CD14-positive monocyte (primary cell): ENCODE data around the gene ADAMTS17. TPM values are rescaled to one million over a fixed set of nuclear protein-coding genes. Genes with fewer than 3 reads are reported as not detected.

Source experiments
- DNase-seq, 3 donors: peaks; one replicate each; pipeline ENCODE4 v3.0.0-alpha.2; 2011 to 2022
- H2AFZ ChIP-seq: 2 replicates; pipeline ENCODE4 v1.6.0; 2012; ENCODE audit warnings: mild to moderate bottlenecking, low read depth, low read length, inconsistent platforms; ENCODE audit not compliant: insufficient read depth, poor library complexity, severe bottlenecking
- H3K27ac ChIP-seq, 2 donors: 1 replicate in 1 of 2; 2 replicates in 1 of 2; pipeline ENCODE4 v1.5.1; 2012 to 2013; ENCODE audit warnings: low read length in 2 of 2, control low read depth in 1 of 2, inconsistent platforms in 1 of 2, low read depth in 1 of 2, mild to moderate bottlenecking in 1 of 2
- H3K27me3 ChIP-seq, 2 donors: one replicate each; pipeline versions ENCODE4 v1.6.0 to v1.6.1; 2011 to 2013; ENCODE audit warnings: low read length in 2 of 2; ENCODE audit not compliant: control insufficient read depth in 2 of 2, insufficient read depth in 2 of 2
- H3K36me3 ChIP-seq, 2 donors: replicated peaks in 1 of 2; 1 replicate in 1 of 2; 2 replicates in 1 of 2; pipeline versions ENCODE4 v1.5.1 to v1.6.1; 2012 to 2013; ENCODE audit warnings: low read length in 2 of 2, control low read depth in 1 of 2, inconsistent platforms in 1 of 2, mild to moderate bottlenecking in 1 of 2; ENCODE audit not compliant: insufficient read depth in 2 of 2, control insufficient read depth in 1 of 2
- H3K4me1 ChIP-seq, 2 donors: 1 replicate in 1 of 2; 2 replicates in 1 of 2; pipeline versions ENCODE4 v1.5.1 to v1.6.1; 2012 to 2013; ENCODE audit warnings: low read length in 2 of 2, control low read depth in 1 of 2, inconsistent platforms in 1 of 2, mild to moderate bottlenecking in 1 of 2, moderate library complexity in 1 of 2; ENCODE audit not compliant: insufficient read depth in 2 of 2, control insufficient read depth in 1 of 2
- H3K4me2 ChIP-seq: replicated peaks from 2 replicates; pipeline ENCODE3; 2012; ENCODE audit warnings: low read length, moderate library complexity, mild to moderate bottlenecking; ENCODE audit not compliant: poor library complexity, severe bottlenecking; ENCODE audit errors: extremely low read depth
- H3K4me3 ChIP-seq, 3 experiments: fragments of 200-600 bp in 1 of 3; sonication (generic) in 1 of 3; replicated peaks in 1 of 3; 1 replicate in 2 of 3; 2 replicates in 1 of 3; pipeline ENCODE4 v1.5.1; 2011 to 2013; ENCODE audit warnings: low read length in 3 of 3, mild to moderate bottlenecking in 3 of 3, control low read depth in 2 of 3, low read depth in 2 of 3, inconsistent platforms in 1 of 3, moderate library complexity in 1 of 3
- H3K79me2 ChIP-seq: 2 replicates; pipeline ENCODE4 v1.6.0; 2012; ENCODE audit warnings: mild to moderate bottlenecking, control low read depth, inconsistent platforms, low read length, moderate library complexity; ENCODE audit not compliant: insufficient read depth
- H3K9ac ChIP-seq: 2 replicates; pipeline ENCODE4 v1.6.0; 2017; ENCODE audit warnings: low read length, mild to moderate bottlenecking; ENCODE audit not compliant: insufficient read depth, poor library complexity, severe bottlenecking
- H3K9me3 ChIP-seq, 2 donors: replicated peaks in 1 of 2; 1 replicate in 1 of 2; 2 replicates in 1 of 2; pipeline versions ENCODE4 v1.5.1 to v1.6.1; 2012 to 2013; ENCODE audit warnings: low read length in 2 of 2, control low read depth in 1 of 2; ENCODE audit not compliant: control insufficient read depth in 1 of 2, insufficient read depth in 1 of 2
- H4K20me1 ChIP-seq: 2 replicates; pipeline ENCODE4 v1.6.0; 2012; ENCODE audit warnings: mild to moderate bottlenecking, low read length, control low read depth, moderate library complexity; ENCODE audit not compliant: insufficient read depth
- H3K27ac Mint-ChIP-seq, 7 donors: one replicate each; pipeline ENCODE4 v1.8.0; 2020; ENCODE audit warnings: mild to moderate bottlenecking in 7 of 7, mixed read lengths in 7 of 7, moderate library complexity in 6 of 7, inconsistent platforms in 2 of 7
- H3K27me3 Mint-ChIP-seq, 3 donors: one replicate each; pipeline ENCODE4 v1.8.0; 2021 to 2022; ENCODE audit warnings: low read depth in 3 of 3, mild to moderate bottlenecking in 3 of 3, mixed read lengths in 3 of 3, moderate library complexity in 3 of 3, inconsistent platforms in 1 of 3
- H3K36me3 Mint-ChIP-seq, 2 donors: one replicate each; pipeline ENCODE4 v1.8.0; 2020; ENCODE audit warnings: mixed read lengths in 2 of 2, inconsistent platforms in 1 of 2, mild to moderate bottlenecking in 1 of 2
- H3K4me1 Mint-ChIP-seq: one replicate; pipeline ENCODE4 v1.8.0; 2020; ENCODE audit warnings: mild to moderate bottlenecking, mixed read lengths
- H3K4me3 Mint-ChIP-seq, 2 donors: one replicate each; pipeline ENCODE4 v1.8.0; 2020; ENCODE audit warnings: mild to moderate bottlenecking in 2 of 2, mixed read lengths in 2 of 2, moderate library complexity in 1 of 2
- H3K9me3 Mint-ChIP-seq, 7 donors: one replicate each; pipeline ENCODE4 v1.8.0; 2020 to 2022; ENCODE audit warnings: mixed read lengths in 7 of 7, mild to moderate bottlenecking in 6 of 7, moderate library complexity in 6 of 7, inconsistent platforms in 2 of 7
- CTCF ChIP-seq: fragments of 200-600 bp; IDR thresholded peaks from one replicate; pipeline ENCODE4 v1.8.0; 2022; ENCODE audit warnings: antibody characterized with exemption, mild to moderate bottlenecking
- WGBS: methylation state at CpG from one replicate; pipeline ENCODE4 v1.1.5; 2013; ENCODE audit warnings: missing lambda C conversion rate; ENCODE audit not compliant: insufficient coverage; 5-methylcytosine and 5-hydroxymethylcytosine counted together
- intact Hi-C, 2 donors: fragments of 100-400 bp; cut with micrococcal nuclease; formaldehyde crosslinking; loops; one replicate each; pipeline versions ENCODE4 v1.15.0 to v1.15.1; 2023
- polyA plus RNA-seq, 3 donors: library from polyadenylated mRNA; depleted of rRNA in 1 of 3; unstranded in 2 of 3; stranded (reverse) in 1 of 3; fragments of 300-500 nt in 2 of 3; fragments of >200 nt in 1 of 3; fragmentation: Illumina TruSeq in 2 of 3; gene quantifications; 1 replicate in 2 of 3; 2 replicates in 1 of 3; pipeline ENCODE4 v1.2.3, GENCODE V29; 2012 to 2021

Gene ADAMTS17
- polyA plus RNA-seq, 3 donors: 0.03 to 0.25 TPM; not detected in 1

- intact Hi-C loops: no loop called here
- H3K4me3 Mint-ChIP-seq: no peak overlapping the region
- no peak for DNase-seq
These were observed 244.2 kb downstream of the ADAMTS17 start for GRCh38 chr15:100097342-100098127.

GRCh38 chr15:100096700-100097099, 245.1 kb downstream of the ADAMTS17 start:
- no peak overlapping the region for H3K27ac ChIP-seq
- Mint-ChIP-seq H3K27me3 (peaks cover 2 to 4% (median 3%) of the 10 kb centered on the region in 3 donors), H3K4me1 (no peaks in the 10 kb centered on the region), H3K9me3 (peaks cover 0 to 17% (median 3%) of the 10 kb centered on the region in 7 donors), H3K36me3 (no peaks in the 10 kb centered on the region), H3K27ac (no peak overlapping the region), H3K4me3 (no peak overlapping the region)
- H3K36me3 ChIP-seq: no peaks in the 10 kb centered on the region
- DNase-seq: no peak
- H3K9me3 ChIP-seq: no peaks in the 10 kb centered on the region
- no peak overlapping the region for H3K9ac ChIP-seq
- H3K79me2 ChIP-seq: no peaks in the 10 kb centered on the region
- intact Hi-C loops: no loop called here
- H4K20me1 ChIP-seq: no peaks in the 10 kb centered on the region
- H3K4me2 ChIP-seq: no peak overlapping the region
- H3K27me3 ChIP-seq: no peaks in the 10 kb centered on the region
- TF ChIP-seq CTCF: no peak
- no peak overlapping the region for H3K4me3 ChIP-seq
- 90% methylated on average over 2 of the region's 4 CpGs for WGBS
- no peaks in the 10 kb centered on the region for H3K4me1 ChIP-seq
- no peak overlapping the region for H2AFZ ChIP-seq

More at GRCh38 chr15:100097342-100098127, 244.2 kb downstream of the ADAMTS17 start:
- Histone ChIP-seq H3K4me3 (no peak overlapping the region), H2AFZ (no peak overlapping the region), H3K9ac (no peak overlapping the region), H3K36me3 (no peaks in the 10 kb centered on the region), H3K79me2 (no peaks in the 10 kb centered on the region), H3K4me1 (no peaks in the 10 kb centered on the region), H3K4me2 (no peak overlapping the region), H3K9me3 (peaks cover 0 to 2% of the 10 kb centered on the region in 2 donors), H3K27ac (no peak overlapping the region), H4K20me1 (no peaks in the 10 kb centered on the region), H3K27me3 (no peaks in the 10 kb centered on the region)
- Mint-ChIP-seq H3K9me3 (peaks cover 0 to 23% (median 6%) of the 10 kb centered on the region in 7 donors), H3K27me3 (peaks cover 2 to 4% (median 3%) of the 10 kb centered on the region in 3 donors), H3K36me3 (no peaks in the 10 kb centered on the region), H3K27ac (no peak overlapping the region), H3K4me1 (no peaks in the 10 kb centered on the region)
- WGBS: 83% methylated on average over 10 of the region's 13 CpGs
- TF ChIP-seq CTCF: no peak
